SJCRH30 (cell line): ENCODE results near the gene GLG1. TPM values are rescaled to one million over a fixed set of nuclear protein-coding genes. Genes with fewer than 3 reads are reported as not detected.
"Not testable (repeated sequence)": the region's sequence is repeated elsewhere in the genome, so short reads cannot be mapped to it uniquely, and the experiment has no call there.

ENCODE experiments used
- DNase-seq, 2 experiments: peaks; one replicate each; pipeline ENCODE4 v3.0.0-alpha.2; 2015 to 2020
- H3K27ac ChIP-seq: fragments of 250-450 bp; sonication (Bioruptor Pico); 2 replicates; pipeline ENCODE4 v1.5.1; 2020; ENCODE audit warnings: mild to moderate bottlenecking, moderate library complexity
- H3K27me3 ChIP-seq: fragments of 250-450 bp; sonication (Bioruptor Pico); 2 replicates; pipeline ENCODE4 v1.5.1; 2020; ENCODE audit warnings: mild to moderate bottlenecking, moderate library complexity
- H3K36me3 ChIP-seq: fragments of 250-450 bp; sonication (Bioruptor Pico); 2 replicates; pipeline ENCODE4 v1.5.1; 2020; ENCODE audit warnings: mild to moderate bottlenecking, moderate library complexity
- H3K4me1 ChIP-seq: fragments of 250-450 bp; sonication (Bioruptor Pico); 2 replicates; pipeline ENCODE4 v1.5.1; 2020; ENCODE audit warnings: mild to moderate bottlenecking, moderate library complexity
- H3K4me3 ChIP-seq: fragments of 250-450 bp; sonication (Bioruptor Pico); 2 replicates; pipeline ENCODE4 v1.5.1; 2020; ENCODE audit warnings: mild to moderate bottlenecking, moderate library complexity
- H3K9me3 ChIP-seq: fragments of 250-450 bp; sonication (Bioruptor Pico); replicated peaks from 2 replicates; pipeline ENCODE4 v1.5.1; 2020; ENCODE audit warnings: mild to moderate bottlenecking, moderate library complexity
- total RNA-seq: library from RNA; depleted of rRNA; stranded (reverse); fragments of >200 nt; shearing (Covaris generic); gene quantifications from 2 replicates; pipeline ENCODE4 v1.2.3, GENCODE V29; 2014

The GLG1 gene
- total RNA-seq, 1 experiment from 2014 or later: 45.4 TPM

- Histone ChIP-seq H3K9me3 (no peaks in the 10 kb centered on the region), H3K4me3 (no peak overlapping the region), H3K27me3 (no peaks in the 10 kb centered on the region), H3K4me1 (no peaks in the 10 kb centered on the region), H3K27ac (no peak overlapping the region), H3K36me3 (no peaks in the 10 kb centered on the region)
- DNase-seq: no peak
Observed at GRCh38 chr16:74450236-74450635, 156.7 kb downstream of the GLG1 start.

- H3K9me3 ChIP-seq: no peaks in the 10 kb centered on the region
- DNase-seq: no peak
- no peak overlapping the region for H3K27ac ChIP-seq
- no peaks in the 10 kb centered on the region for H3K4me1 ChIP-seq
- H3K36me3 ChIP-seq: no peaks in the 10 kb centered on the region
- no peaks in the 10 kb centered on the region for H3K27me3 ChIP-seq
- H3K4me3 ChIP-seq: no peak overlapping the region
Observed at GRCh38 chr16:74449470-74449869, 157.4 kb downstream of the GLG1 start.

- H3K36me3 ChIP-seq: no peaks in the 10 kb centered on the region
- no peaks in the 10 kb centered on the region for H3K9me3 ChIP-seq
- DNase-seq: peak in 1 of 2 experiments; percentile 2
- H3K27ac ChIP-seq: no peak overlapping the region
- H3K27me3 ChIP-seq: no peaks in the 10 kb centered on the region
- H3K4me3 ChIP-seq: no peak overlapping the region
- H3K4me1 ChIP-seq: no peaks in the 10 kb centered on the region
Observed at GRCh38 chr16:74448990-74449389, 157.9 kb downstream of the GLG1 start.

- H3K9me3 ChIP-seq: no peaks in the 10 kb centered on the region
- H3K4me1 ChIP-seq: no peaks in the 10 kb centered on the region
- H3K36me3 ChIP-seq: no peaks in the 10 kb centered on the region
- DNase-seq: no peak
- H3K27ac ChIP-seq: no peak overlapping the region
- no peaks in the 10 kb centered on the region for H3K27me3 ChIP-seq
- no peak overlapping the region for H3K4me3 ChIP-seq
Observed at GRCh38 chr16:74447578-74447977, 159.3 kb downstream of the GLG1 start.

GRCh38 chr16:74446866-74447265 lies 160.0 kb downstream of the GLG1 start:
- Histone ChIP-seq H3K4me3 (no peak overlapping the region), H3K9me3 (no peaks in the 10 kb centered on the region), H3K36me3 (no peaks in the 10 kb centered on the region), H3K27ac (no peak overlapping the region), H3K27me3 (no peaks in the 10 kb centered on the region), H3K4me1 (no peaks in the 10 kb centered on the region)
- DNase-seq: no peak

GRCh38 chr16:74443624-74444346 lies 163.1 kb downstream of the GLG1 start:
- not testable (repeated sequence) for H3K36me3 ChIP-seq, H3K27me3 ChIP-seq, H3K4me3 ChIP-seq, H3K4me1 ChIP-seq, DNase-seq, H3K27ac ChIP-seq, H3K9me3 ChIP-seq

- Histone ChIP-seq H3K27ac (no peak overlapping the region), H3K4me1 (no peaks in the 10 kb centered on the region), H3K36me3 (no peaks in the 10 kb centered on the region), H3K9me3 (no peaks in the 10 kb centered on the region), H3K27me3 (no peaks in the 10 kb centered on the region), H3K4me3 (no peak overlapping the region)
- no peak for DNase-seq
Observed at GRCh38 chr16:74439685-74440084, 167.2 kb downstream of the GLG1 start.

GRCh38 chr16:74438492-74438979 lies 168.4 kb downstream of the GLG1 start:
- H3K27ac ChIP-seq: no peak overlapping the region
- no peaks in the 10 kb centered on the region for H3K27me3 ChIP-seq
- H3K9me3 ChIP-seq: no peaks in the 10 kb centered on the region
- no peaks in the 10 kb centered on the region for H3K36me3 ChIP-seq
- no peaks in the 10 kb centered on the region for H3K4me1 ChIP-seq
- H3K4me3 ChIP-seq: no peak overlapping the region
- no peak for DNase-seq

- no peaks in the 10 kb centered on the region for H3K4me1 ChIP-seq
- no peak for DNase-seq
- H3K27ac ChIP-seq: no peak overlapping the region
- H3K36me3 ChIP-seq: no peaks in the 10 kb centered on the region
- H3K9me3 ChIP-seq: no peaks in the 10 kb centered on the region
- no peaks in the 10 kb centered on the region for H3K27me3 ChIP-seq
- H3K4me3 ChIP-seq: no peak overlapping the region
Observed at GRCh38 chr16:74431516-74431915, 175.4 kb downstream of the GLG1 start.

GRCh38 chr16:74430036-74430712 lies 176.7 kb downstream of the GLG1 start:
- not testable (repeated sequence) for H3K36me3 ChIP-seq, H3K4me3 ChIP-seq, H3K27me3 ChIP-seq, H3K27ac ChIP-seq, H3K9me3 ChIP-seq, H3K4me1 ChIP-seq
- peak; percentile 27 to 50 for DNase-seq

GRCh38 chr16:74428493-74428892 lies 178.4 kb downstream of the GLG1 start:
- H3K4me3 ChIP-seq, H3K27ac ChIP-seq, H3K36me3 ChIP-seq, H3K27me3 ChIP-seq, H3K9me3 ChIP-seq, DNase-seq, H3K4me1 ChIP-seq: not testable (repeated sequence)

- H3K27me3 ChIP-seq, DNase-seq, H3K9me3 ChIP-seq, H3K27ac ChIP-seq, H3K36me3 ChIP-seq, H3K4me1 ChIP-seq, H3K4me3 ChIP-seq: not testable (repeated sequence)
Observed at GRCh38 chr16:74425751-74426150, 181.2 kb downstream of the GLG1 start.

- H3K4me3 ChIP-seq, H3K4me1 ChIP-seq, H3K36me3 ChIP-seq, H3K9me3 ChIP-seq, H3K27me3 ChIP-seq, DNase-seq, H3K27ac ChIP-seq: not testable (repeated sequence)
Observed at GRCh38 chr16:74423721-74424120, 183.2 kb downstream of the GLG1 start.

- not testable (repeated sequence) for H3K4me1 ChIP-seq, H3K4me3 ChIP-seq, DNase-seq, H3K36me3 ChIP-seq, H3K9me3 ChIP-seq, H3K27me3 ChIP-seq, H3K27ac ChIP-seq
Observed at GRCh38 chr16:74422086-74422485, 184.8 kb downstream of the GLG1 start.

GRCh38 chr16:74421482-74421785 lies 185.5 kb downstream of the GLG1 start:
- not testable (repeated sequence) for H3K27ac ChIP-seq, H3K4me3 ChIP-seq, H3K36me3 ChIP-seq, H3K9me3 ChIP-seq, DNase-seq, H3K27me3 ChIP-seq, H3K4me1 ChIP-seq
